HG03575 (cell line): ENCODE data around the gene NOXO1.

Experiments
- ATAC-seq: cut with Tn5 transposase; IDR thresholded peaks from one replicate; pipeline ENCODE4 v1.9.1; 2021; ENCODE audit not compliant: unreplicated experiment, insufficient number of reproducible peaks, low FRiP score; ENCODE audit errors: extremely low read depth

The NOXO1 gene

DNA sequence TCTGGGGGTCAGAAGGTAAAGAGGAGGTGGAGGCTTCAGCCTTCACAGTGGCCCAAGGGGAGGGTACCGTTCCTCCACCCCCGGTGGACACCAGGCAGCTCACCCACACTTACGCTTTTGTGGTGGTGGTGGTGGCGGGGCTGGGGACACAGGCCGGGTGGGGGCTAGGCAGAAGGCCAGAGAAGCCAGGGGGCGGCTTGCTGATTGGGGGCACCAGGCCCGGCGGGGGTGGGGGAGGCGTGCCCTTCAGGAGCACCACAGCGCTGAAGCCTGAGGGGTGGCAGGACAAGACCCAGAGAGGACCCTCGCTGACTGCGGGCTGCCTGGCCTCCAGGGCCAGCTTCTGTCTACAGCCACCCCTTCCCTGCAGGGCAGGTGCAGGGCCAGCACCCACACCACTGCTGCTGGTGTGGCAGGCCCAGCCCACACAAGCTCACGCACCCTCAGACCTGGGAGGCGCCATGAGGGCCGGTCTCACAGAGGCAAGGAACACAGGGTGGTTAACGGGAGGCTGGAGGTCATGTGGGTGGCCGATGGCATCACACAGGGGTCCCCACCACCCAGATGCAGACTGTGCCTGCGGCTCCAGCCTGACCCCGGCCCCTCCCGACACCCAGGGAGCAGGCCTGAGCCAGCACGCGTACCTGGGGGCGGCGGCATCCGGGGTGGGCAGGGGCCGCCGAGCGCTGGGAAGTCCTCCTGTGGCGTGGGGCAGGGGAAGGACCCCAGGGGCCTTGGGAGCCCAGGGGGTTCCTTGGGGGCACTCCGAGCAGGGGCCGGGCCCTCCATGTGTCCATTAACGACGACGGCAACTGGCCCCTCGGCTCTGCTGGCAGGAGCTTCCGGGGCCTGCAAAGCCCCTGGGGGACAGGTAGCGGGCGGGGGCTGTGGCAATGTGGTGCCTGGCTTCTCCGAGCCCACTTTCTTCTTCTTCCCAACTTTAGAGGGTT, 17.9 kb upstream of the NOXO1 start:
- no peak for ATAC-seq

DNA sequence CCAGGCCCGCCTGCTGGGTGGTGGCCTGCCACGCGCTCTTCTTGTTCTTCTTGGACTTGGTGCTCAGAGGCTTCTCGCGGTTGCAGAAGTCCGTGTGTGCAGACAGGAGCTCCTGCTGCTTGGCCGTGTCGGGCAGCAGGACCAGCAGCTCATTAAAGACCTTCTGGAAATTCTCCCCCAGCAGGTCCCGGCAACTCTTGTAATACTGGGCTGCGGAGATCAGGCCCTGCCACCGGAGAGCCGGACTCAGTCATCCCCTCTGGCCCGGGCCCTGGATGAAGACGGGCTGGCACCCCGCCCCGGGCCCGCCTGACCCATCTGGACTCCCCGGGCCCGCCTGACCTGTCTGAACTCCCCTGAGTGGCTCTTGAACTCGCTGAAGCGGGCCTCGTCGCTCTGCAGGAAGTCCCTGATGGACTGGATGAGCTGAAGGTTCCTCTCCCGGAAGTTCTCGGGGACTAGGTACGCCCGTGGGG, 17.1 kb upstream of the NOXO1 start:
- ATAC-seq, result no peak

DNA sequence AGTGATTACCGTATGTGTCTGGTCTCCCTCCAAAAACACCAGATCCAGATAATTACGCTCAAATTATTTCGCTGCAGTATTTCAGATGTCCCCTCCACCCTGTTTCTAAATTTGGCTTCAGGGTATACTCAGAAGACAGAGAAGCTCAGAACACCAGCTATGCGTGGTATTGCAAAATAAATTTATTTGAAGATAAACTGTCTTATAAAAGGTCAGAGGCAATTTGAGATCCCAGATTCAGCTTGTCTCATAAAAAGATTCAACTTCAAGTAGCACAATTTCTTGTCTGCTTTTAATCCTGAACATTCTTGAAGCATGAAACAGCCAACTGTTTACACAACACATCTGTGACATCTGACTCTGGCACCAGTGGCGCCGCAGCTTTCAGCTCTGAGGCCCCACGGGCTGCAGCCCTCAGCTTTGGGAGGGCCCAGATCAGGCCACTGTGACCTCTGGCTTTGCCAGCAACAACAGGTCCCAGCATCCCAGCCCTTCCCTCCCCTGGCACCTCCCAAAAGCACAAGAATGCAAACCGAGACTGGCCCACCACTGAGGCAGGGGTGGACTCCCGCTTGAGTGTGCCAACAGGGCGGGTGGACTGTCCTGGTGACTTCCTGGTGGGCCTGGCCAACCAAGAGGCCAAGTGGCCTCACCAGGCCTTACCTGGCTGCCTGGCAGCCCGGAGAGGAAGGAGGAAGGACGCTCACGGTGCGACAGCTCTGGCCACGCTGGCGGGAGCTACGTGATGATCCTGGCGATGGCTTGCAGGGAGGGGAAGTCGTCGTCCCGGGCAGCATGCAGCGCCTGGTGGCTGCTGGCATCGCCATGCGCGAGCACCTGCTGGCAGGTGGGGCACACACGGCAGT, 16.5 kb upstream of the NOXO1 start:
- ATAC-seq, result no peak

- no peak for ATAC-seq
These were observed 12.5 kb upstream of the NOXO1 start for GRCh38 chr16:1993731-1994131.

GRCh38 chr16:1992704-1993317, 11.5 kb upstream of the NOXO1 start:
- no peak for ATAC-seq

GRCh38 chr16:1991948-1992703, 10.9 kb upstream of the NOXO1 start:
- no peak for ATAC-seq

DNA sequence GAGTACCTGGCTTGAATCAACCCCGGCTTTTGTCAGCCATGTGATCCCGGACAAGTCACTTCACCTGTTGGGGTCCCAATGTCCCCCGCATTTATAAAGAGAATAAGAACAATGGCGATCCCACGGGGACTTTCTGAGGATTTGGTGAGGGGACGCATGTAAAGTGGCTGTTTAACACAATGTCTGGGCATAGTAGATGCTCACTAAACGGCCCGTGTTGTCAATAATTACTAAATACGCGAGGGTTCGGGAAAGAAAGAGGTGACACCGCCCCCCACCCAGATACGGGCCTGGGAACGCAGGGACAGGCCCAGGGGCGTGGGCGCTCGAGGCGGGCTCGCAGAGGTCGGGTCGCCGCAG, 10.3 kb upstream of the NOXO1 start:
- no peak for ATAC-seq

GRCh38 chr16:1991135-1991551, 9.9 kb upstream of the NOXO1 start:
- ATAC-seq, result no peak

DNA sequence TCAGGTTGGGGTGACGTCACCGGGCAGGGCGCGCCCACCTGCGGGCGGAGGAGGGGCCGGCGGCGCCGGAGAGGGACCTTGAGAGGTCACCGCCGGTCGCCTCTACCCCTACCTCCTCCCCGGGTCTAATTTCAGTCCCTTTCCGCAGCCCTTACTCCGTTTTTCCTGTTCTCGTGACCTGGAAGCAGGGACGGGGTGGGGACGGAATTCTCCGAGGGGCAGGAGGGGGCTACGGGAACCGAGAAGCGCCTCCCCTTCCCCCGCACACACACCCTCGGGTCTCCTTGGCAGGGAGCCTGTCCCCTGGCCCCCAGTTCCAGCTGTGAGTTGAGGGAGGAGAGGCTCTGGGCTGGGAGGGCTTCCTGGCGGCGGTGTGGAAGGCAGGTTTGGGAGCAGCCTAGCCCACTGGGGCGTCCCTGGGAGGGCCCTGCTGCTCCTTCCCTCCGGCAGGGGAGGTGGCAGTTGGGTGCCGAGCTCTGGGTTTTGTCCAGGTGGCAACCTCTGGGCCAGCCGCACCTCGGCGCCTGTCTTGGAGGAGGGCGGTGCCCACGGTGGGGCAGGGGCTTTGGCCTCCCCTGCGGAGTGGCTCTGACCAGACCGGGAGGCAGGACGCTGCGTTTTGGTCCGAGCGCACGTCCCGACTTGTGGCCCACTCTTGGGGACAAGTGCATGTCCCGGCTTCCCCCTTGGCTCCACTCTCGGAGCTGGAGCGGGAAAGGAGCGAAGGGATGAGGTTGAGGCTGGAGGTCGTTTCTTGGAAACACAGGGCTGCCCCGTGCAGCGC, 9.3 kb upstream of the NOXO1 start:
- ATAC-seq, result no peak

- no peak for ATAC-seq
These were observed 8.8 kb upstream of the NOXO1 start for GRCh38 chr16:1990101-1990350.

GRCh38 chr16:1989209-1990100, 8.2 kb upstream of the NOXO1 start, which contains the start of gene SYNGR3:
TSS of gene SYNGR3 (plus strand) at chr16:1989970. CDS start at chr16:1990103, 133 bp downstream.
- no peak for ATAC-seq

DNA sequence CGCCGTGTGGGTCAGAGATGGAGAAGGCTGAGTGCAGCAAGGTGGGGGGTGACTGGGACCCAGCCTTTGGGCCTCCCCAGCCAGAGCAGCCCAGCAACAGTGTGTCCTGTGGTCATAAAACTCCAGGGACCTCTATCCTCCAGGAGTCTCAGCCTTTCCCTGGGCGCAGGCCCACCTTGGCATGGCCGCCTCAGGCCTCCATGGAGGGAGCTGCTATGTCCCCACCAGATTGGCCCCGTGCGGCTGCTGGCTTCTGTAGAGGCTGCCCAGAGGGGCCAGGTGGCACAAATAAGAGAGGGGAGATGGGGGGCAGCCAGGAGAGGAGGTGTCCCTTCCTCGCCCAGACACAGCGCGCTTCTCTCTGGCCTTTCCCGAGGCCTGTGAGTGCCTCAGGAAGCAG, 5.9 kb upstream of the NOXO1 start:
- no peak for ATAC-seq

- no peak for ATAC-seq
These were observed 4.3 kb upstream of the NOXO1 start for GRCh38 chr16:1985466-1986150.

DNA sequence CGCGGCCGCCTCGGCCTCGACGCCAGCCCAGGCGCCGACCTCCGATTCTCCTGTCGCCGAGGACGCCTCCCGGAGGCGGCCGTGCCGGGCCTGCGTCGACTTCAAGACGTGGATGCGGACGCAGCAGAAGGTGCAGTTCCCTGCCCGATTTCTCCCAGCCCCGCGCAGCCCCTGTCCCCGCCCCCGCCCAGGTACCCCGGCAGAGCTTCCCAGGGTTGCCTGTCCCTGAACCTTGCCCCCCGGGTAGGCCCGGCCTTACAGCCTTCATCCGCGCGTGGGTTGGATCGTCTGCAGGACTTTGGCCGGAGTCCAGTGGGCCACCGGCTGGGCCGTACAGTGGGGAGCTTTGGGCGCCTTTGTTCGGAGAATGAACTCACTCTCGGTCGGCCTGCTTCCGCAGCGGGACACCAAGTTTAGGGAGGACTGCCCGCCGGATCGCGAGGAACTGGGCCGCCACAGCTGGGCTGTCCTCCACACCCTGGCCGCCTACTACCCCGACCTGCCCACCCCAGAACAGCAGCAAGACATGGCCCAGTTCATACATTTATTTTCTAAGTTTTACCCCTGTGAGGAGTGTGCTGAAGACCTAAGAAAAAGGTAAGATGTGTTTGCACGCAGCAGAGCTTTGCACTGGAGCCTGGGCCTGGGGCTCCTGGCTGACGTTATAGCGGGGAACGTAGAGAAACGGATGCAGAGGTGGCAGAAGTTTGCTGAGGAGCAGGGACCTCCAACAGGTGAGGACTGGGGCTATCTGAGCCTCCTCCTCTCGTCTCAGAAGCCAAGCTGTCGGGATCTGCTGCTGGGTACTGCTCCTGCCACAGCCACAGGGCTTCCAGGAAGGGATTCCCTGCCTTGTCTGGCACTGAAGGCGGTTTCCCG, 3.3 kb upstream of the NOXO1 start:
- no peak for ATAC-seq

- ATAC-seq, result no peak
These were observed 2.5 kb upstream of the NOXO1 start, which contains the start of gene GFER for GRCh38 chr16:1983544-1984346. TSS of gene GFER (plus strand) at chr16:1984193. CDS start at chr16:1984219, 26 bp downstream.
